Stimulated activated CD4-positive, alpha-beta T cell treated with anti-CD3 and anti-CD28 coated beads, TNF-alpha, amount 100 ng/mL, for 48 hours (primary cell): Measurements from ENCODE around the gene SAMD15.
"Not testable (repeated sequence)": the region's sequence is repeated elsewhere in the genome, so short reads cannot be mapped to it uniquely, and the experiment has no call there.

Experiments
- DNase-seq, 3 donors: peaks; one replicate each; pipeline ENCODE4 v3.0.0-alpha.2; 2020; ENCODE audit warnings: low read depth in 3 of 3

The SAMD15 gene

DNA sequence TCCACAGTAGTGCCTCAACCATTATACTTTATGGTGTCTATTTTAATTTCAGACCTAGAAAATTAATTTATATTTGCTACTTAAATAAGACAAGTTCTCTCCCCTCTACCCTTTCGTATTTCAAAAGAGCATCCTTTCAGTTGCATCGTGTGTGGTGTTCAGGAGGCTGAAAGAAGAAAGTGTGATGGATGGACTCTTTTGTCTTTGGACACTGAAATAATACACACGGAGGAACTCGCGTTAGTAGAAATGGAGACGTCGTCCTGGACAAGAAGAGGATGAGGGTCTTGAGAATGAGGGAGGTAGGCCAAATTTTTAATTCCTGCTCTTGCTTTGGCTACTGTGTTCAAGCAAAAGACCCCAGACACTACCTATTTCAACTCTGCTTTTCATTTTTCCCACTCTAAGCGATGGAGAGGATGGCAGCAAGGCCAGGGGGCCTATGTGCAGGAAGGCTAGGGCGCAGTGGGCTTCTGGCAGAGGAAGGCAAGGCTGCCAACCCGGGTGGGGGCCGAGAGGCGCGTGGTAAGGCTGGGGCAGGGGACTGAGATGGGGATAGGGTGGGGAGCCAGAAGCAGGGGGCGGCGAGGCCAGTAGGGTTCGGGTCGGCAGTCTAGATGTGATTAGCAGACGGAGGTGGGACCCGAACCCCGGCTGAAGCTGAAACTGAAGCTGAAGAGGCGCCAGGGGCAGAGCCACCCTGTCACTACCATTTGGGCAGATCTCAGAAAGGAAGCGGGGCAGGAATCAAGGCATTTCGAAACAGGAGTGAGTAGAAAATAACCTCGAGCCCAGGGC, 1.0 kb upstream of the SAMD15 start:
- DNase-seq: peak in 2 of 3 donors; percentile 2 to 26

- DNase-seq: no peak
These were observed 294 bp downstream of the SAMD15 start for GRCh38 chr14:77377502-77377844.

DNA sequence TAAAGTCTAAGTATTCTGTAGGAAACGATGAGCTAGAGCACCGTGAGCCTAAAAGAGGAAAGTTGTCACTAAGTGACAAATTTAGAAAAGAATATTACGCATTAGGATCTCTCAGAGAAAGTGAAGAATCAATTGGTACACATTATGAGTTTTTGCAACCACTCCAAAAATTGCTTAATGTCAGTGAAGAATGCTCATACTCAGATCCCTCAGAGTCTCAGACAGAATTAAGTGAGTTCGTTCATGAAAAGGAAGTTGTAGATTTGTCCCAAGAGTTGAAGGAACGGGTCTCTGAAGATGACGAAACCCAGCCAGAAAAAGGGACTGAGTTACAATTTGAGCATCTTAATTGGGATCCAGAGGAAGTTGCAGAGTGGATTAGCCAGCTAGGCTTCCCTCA, 1.5 kb downstream of the SAMD15 start:
- DNase-seq: no peak

DNA sequence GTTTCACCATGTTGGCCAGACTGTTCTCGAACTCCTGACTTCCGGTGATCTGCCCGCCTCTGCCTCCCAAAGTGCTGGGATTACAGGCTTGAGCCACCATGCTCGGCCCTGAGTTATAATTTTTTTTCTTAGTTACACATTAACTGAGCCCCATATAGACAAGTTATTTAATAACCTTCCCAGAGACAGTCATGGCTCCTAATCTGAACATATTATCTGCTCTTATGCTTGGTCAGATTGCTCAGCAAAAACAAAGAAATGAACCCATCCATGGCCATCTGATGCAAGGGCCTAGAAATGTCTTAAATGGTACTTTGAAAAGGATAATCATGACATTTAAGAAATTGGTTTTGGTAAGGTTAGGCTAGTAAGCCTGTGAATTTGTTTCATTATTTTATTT, 13.0 kb downstream of the SAMD15 start:
- no peak for DNase-seq

- DNase-seq: no peak
These were observed 23.0 kb downstream of the SAMD15 start for GRCh38 chr14:77400216-77400615.

DNA sequence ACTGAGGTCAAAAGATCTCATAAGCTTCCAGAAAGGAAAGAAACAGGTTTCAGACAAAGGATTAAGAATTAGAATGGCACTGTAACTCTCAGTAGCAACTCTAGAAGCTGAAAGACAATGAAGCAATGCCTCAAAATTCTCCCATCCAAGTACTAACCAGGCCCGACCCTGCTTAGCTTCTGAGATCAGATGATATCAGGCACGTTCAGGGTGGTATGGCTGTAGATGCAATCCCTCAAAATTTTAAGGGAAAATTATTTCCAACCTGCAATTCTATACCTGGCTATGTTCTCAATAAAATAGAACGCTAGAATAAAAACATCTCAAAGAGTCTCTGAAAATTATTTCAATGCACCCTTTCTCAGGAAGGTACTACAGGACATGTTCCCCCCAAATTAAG, 26.6 kb downstream of the SAMD15 start:
- DNase-seq: no peak

DNA sequence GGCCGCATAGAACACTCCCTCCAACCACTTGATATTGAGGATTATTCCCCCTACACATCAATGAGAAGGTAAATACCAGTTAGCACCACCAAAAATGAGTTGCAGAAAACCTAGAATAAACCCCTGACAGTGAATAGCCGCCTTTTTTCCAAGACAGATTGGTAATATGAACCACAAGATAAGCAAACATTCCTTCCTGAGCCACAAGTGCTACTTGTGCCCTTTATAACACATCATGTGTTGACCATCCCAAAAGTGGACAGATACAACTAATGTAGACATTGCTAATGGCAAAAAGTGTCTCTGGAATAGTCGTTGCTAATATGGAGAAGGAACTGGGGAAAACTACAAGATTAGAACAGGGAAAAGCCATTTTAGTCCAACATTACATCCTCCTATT, 28.9 kb downstream of the SAMD15 start:
- no peak for DNase-seq

DNA sequence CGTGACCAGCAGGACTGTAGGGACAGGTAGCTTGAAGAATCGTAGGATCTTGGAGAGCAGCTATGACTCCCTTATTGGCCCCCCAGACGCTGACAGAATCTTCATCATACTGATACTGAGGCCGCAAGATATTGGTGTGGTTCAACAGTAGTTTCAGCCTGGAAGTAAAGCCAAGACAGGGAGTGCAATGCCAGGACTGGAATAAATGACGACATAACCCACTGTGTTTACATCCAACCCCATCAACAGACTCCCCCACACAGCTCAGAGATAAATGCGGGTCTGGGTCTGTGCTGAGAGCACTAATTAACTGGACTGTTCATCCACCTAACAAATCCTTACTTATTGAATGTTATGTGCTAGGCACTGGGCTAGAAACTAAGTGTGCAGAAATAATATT, 29.5 kb downstream of the SAMD15 start:
- no peak for DNase-seq

GRCh38 chr14:77407158-77407557, 30.0 kb downstream of the SAMD15 start:
- DNase-seq: no peak

GRCh38 chr14:77409131-77409533, 32.0 kb downstream of the SAMD15 start:
- no peak for DNase-seq

- DNase-seq: not testable (repeated sequence)
These were observed 38.3 kb downstream of the SAMD15 start for GRCh38 chr14:77415403-77416030.

GRCh38 chr14:77416098-77416497, 38.9 kb downstream of the SAMD15 start:
- DNase-seq: not testable (repeated sequence)

- no peak for DNase-seq
These were observed 39.7 kb downstream of the SAMD15 start for GRCh38 chr14:77416836-77417235.

DNA sequence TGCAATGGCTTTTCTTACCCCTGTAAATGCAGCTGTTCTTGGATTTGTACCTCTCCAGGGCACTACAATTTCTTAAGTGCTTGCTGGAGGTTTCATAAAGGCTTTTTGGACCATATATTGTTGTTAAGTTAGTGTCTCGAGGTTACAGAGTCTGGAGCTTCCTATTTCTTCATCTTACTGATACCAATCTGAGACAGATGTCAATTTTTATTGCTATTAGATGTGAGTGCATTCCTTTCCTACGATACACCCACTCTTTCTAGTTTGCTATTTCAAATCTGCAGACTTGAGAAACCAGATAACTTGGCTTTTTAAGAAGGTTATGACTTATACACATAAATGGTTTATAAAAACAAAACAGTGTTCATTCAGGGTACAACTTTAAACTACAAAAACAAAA, 44.0 kb downstream of the SAMD15 start:
- no peak for DNase-seq

- DNase-seq: no peak
These were observed 46.2 kb downstream of the SAMD15 start, which contains the start of gene NOXRED1 for GRCh38 chr14:77423423-77423822. TSS of gene NOXRED1 (minus strand) at chr14:77423523. CDS start at chr14:77422889, 634 bp downstream.

GRCh38 chr14:77424862-77425261, 47.7 kb downstream of the SAMD15 start:
- DNase-seq: no peak

GRCh38 chr14:77426396-77426795, 49.2 kb downstream of the SAMD15 start:
- no peak for DNase-seq

- DNase-seq: no peak
These were observed 58.9 kb downstream of the SAMD15 start for GRCh38 chr14:77436042-77436441.

DNA sequence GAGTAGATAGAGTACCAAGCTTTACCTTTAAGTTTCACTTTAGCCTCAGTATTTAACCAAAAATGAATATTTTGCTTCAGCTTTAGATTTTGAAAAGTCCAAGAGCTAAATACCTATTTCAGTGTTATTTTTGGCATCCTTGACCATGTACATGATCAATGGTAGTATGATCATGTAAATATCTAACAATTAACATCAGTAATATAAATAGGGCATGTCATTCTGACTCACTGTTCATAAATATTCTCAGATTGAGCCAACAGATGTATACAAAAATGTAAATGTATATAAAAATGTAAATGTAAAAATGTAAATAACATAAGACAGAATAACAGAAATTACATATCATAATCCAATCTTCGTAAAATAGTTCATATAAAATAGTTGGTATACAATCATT, 61.4 kb downstream of the SAMD15 start:
- no peak for DNase-seq

DNA sequence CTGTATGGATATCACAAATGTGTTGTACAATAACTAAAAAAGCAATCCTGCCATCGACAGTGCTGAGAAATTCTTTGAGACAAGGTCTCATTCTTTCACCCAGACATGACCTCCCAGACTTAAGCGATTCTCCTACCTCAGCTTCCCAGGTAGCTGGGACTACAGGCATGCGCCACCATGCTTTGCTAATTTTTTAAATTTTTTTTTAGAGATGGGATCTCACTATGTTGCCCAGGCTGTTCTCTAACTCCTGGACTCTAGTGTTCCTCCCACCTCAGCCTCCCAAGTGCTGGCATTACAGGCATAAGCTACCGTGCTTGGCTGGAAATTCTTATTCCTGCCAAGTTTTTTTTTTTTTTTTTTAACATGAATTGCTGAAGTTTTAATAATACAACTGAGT, 62.7 kb downstream of the SAMD15 start:
- DNase-seq: no peak
